ENCODE results near the gene INSRR. TPM values are rescaled to one million over a fixed set of nuclear protein-coding genes. Genes with fewer than 3 reads are reported as not detected.

Gene INSRR
- total RNA-seq, 2 donors from 2014 or later: not detected

- Histone ChIP-seq H3K27me3 (no peaks in the 10 kb centered on the region), H3K4me3 (no peak overlapping the region), H3K9ac (ENCODE audit: low read depth in 2 of 2, low read length in 2 of 2) (no peak overlapping the region), H3K4me1 (no peaks in the 10 kb centered on the region), H3K27ac (no peak overlapping the region), H3K9me3 (no peaks in the 10 kb centered on the region), H3K36me3 (no peaks in the 10 kb centered on the region)
- no peak for DNase-seq
- TF ChIP-seq, protein P1, sequence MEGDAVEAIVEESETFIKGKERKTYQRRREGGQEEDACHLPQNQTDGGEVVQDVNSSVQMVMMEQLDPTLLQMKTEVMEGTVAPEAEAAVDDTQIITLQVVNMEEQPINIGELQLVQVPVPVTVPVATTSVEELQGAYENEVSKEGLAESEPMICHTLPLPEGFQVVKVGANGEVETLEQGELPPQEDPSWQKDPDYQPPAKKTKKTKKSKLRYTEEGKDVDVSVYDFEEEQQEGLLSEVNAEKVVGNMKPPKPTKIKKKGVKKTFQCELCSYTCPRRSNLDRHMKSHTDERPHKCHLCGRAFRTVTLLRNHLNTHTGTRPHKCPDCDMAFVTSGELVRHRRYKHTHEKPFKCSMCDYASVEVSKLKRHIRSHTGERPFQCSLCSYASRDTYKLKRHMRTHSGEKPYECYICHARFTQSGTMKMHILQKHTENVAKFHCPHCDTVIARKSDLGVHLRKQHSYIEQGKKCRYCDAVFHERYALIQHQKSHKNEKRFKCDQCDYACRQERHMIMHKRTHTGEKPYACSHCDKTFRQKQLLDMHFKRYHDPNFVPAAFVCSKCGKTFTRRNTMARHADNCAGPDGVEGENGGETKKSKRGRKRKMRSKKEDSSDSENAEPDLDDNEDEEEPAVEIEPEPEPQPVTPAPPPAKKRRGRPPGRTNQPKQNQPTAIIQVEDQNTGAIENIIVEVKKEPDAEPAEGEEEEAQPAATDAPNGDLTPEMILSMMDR (IDR thresholded peaks at IDR 0.05): no peak
- intact Hi-C loops (cut with DNase I): loop anchor here (10.0 kb wide), 1 partner anchor 197 kb away; no protein-coding TSS in a partner anchor
Measured at GRCh38 chr1:156881663-156882062, 22.7 kb upstream of the INSRR start.

DNA sequence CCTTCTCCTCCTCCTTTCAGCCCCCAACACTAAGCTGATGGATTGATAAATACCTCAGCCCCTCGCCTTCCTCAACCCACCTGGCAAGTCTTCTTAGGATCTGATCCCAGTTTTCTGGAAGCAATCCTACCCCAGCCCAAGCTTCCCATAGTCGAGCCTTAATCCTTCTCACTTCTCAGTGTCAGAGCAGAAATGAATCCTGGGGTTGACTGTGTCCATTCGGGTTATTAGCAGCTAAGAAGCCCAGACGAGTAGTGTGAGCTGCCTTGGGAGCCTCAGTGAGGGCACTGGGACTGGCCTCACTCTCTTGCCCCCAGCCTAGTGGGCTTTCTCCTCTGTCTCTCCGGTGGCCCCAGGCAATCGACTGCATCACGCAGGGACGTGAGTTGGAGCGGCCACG is 22.2 kb upstream of the INSRR start:
- intact Hi-C loops (cut with DNase I): loop anchor here (10.0 kb wide), 1 partner anchor 196 kb away; no protein-coding TSS in a partner anchor
- H3K27me3 ChIP-seq: no peaks in the 10 kb centered on the region
- DNase-seq: no peak
- H3K9ac ChIP-seq (ENCODE audit: low read depth in 2 of 2, low read length in 2 of 2): no peak overlapping the region
- H3K4me1 ChIP-seq: no peaks in the 10 kb centered on the region
- H3K36me3 ChIP-seq: no peaks in the 10 kb centered on the region
- H3K27ac ChIP-seq: no peak overlapping the region
- TF ChIP-seq, protein P1 (IDR thresholded peaks at IDR 0.05): no peak
- no peaks in the 10 kb centered on the region for H3K9me3 ChIP-seq
- no peak overlapping the region for H3K4me3 ChIP-seq

DNA sequence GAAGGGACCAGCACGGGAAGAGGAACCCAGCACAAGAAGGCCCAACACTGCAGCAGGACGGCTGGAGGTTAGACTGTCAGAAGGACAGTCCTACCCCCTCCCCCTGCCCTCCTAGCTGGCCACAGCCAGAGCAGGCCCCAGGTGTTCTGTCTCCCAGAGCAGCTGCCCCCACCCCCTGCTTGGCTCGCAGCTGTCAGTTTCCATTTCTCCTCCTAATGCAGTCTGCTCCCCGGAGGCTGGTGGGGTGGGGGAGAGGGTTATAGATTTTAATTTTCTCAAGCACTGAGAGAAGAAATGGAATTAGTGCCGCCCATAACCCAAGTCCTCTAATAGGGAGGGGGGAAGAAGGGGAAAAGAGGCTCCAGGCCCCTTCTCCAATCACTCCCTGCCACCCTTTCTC is 21.6 kb upstream of the INSRR start:
- H3K4me1 ChIP-seq: no peaks in the 10 kb centered on the region
- TF ChIP-seq, protein P1 (IDR thresholded peaks at IDR 0.05): no peak
- H3K27me3 ChIP-seq: no peaks in the 10 kb centered on the region
- intact Hi-C loops (cut with DNase I): loop anchor here (10.0 kb wide), 1 partner anchor 196 kb away; no protein-coding TSS in a partner anchor
- H3K4me3 ChIP-seq: no peak overlapping the region
- no peak overlapping the region for H3K9ac ChIP-seq (ENCODE audit: low read depth in 2 of 2, low read length in 2 of 2)
- DNase-seq: no peak
- no peak overlapping the region for H3K27ac ChIP-seq
- H3K9me3 ChIP-seq: no peaks in the 10 kb centered on the region
- H3K36me3 ChIP-seq: no peaks in the 10 kb centered on the region

- no peak overlapping the region for H3K4me3 ChIP-seq
- H3K9ac ChIP-seq (ENCODE audit: low read depth in 2 of 2, low read length in 2 of 2): no peak overlapping the region
- no peaks in the 10 kb centered on the region for H3K4me1 ChIP-seq
- TF ChIP-seq, protein P1 (IDR thresholded peaks at IDR 0.05): no peak
- intact Hi-C loops (cut with DNase I): loop anchor here (10.0 kb wide), 2 partner anchors 165 to 195 kb away; no protein-coding TSS in a partner anchor
- no peak overlapping the region for H3K27ac ChIP-seq
- no peaks in the 10 kb centered on the region for H3K27me3 ChIP-seq
- no peak for DNase-seq
- H3K9me3 ChIP-seq: no peaks in the 10 kb centered on the region
- no peaks in the 10 kb centered on the region for H3K36me3 ChIP-seq
Measured at GRCh38 chr1:156879876-156880275, 21.0 kb upstream of the INSRR start.

DNA sequence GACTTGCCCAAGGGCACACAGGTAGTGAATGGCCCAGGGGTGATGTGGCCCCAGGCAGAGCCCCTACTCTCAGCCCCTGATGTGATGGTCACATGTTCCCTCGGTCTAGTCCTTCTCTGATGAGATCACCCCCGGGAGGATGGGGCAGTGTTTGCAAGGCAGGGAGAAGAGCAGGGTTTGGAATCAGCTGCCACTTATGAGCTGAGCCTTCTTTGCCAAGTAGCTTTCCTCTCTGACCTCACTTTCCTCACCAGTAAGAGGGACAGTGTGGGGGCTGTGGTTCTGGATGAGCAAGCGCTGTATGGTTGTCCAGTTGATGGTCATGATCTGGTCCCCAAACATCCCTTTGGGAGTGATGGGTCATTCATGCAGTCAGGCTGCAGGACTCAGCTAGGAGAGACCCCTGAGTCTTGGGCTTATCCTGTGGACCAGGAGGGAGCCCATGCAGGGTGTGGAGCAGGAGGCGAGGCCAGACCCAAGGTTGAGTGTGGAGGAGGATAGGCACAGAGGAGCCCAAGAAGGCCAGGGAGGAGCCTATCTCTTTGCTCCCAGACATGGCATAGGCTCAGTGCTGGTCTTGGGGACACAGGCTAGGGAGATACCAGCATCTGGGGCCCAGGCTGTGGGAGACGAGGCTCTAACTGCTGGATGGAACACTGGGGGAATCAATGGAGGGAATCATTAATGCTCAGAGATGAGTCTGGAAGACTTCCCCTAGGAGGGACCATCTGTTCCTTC is 18.7 kb upstream of the INSRR start:
- H3K27ac ChIP-seq: no peak overlapping the region
- H3K4me1 ChIP-seq: no peaks in the 10 kb centered on the region
- TF ChIP-seq, protein P1 (IDR thresholded peaks at IDR 0.05): no peak
- intact Hi-C loops (cut with DNase I): loop anchor here (10.0 kb wide), 1 partner anchor 163 kb away; no protein-coding TSS in a partner anchor
- H3K36me3 ChIP-seq: no peaks in the 10 kb centered on the region
- no peak for DNase-seq
- H3K27me3 ChIP-seq: no peaks in the 10 kb centered on the region
- H3K9ac ChIP-seq (ENCODE audit: low read depth in 2 of 2, low read length in 2 of 2): no peak overlapping the region
- no peaks in the 10 kb centered on the region for H3K9me3 ChIP-seq
- no peak overlapping the region for H3K4me3 ChIP-seq
